ENCODE measurements around the gene CCDC170.

DNA sequence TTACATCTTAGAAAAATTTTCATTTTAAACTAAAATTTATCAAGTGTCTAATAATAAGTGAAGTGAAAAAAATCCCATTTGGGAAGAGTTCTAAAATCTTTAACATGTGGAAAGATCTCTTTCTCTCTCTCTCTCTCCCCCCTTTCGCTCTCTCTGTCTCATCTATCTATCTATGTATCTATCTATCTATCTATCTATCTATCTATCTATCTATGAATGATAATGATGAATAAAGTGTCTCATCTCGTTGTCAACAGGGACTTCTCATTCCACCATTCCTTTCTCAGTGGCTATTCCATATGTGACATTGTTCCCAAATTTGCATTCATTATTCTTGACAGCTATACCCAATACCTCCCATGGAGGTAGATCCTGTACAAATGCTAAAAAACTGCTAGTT is 15.2 kb downstream of the CCDC170 start:
- no peak for TF ChIP-seq TAF1 (IDR thresholded peaks at IDR 0.05; ENCODE audit: borderline replicate concordance, low read depth, low read length)
- TF ChIP-seq POLR2A (IDR thresholded peaks at IDR 0.05; ENCODE audit: low read depth, low read length): no peak
